MM.1S (cell line): Measurements from ENCODE around the gene SCGB3A2.
"Not testable (repeated sequence)": the region's sequence is repeated elsewhere in the genome, so short reads cannot be mapped to it uniquely, and the experiment has no call there.

Experiments used
- DNase-seq: peaks from one replicate; pipeline ENCODE4 v3.0.0-alpha.2; 2015
- H2AFZ ChIP-seq: fragments of 300-600 bp; sonication (generic); 2 replicates; pipeline ENCODE4 v1.6.0; 2016; ENCODE audit warnings: antibody characterized with exemption, low read length
- H3F3A ChIP-seq: fragments of 300-600 bp; sonication (generic); 2 replicates; pipeline ENCODE4 v1.6.1; 2016; ENCODE audit warnings: mild to moderate bottlenecking, antibody characterized with exemption, low read length, moderate library complexity, mixed read lengths; ENCODE audit not compliant: insufficient read depth
- H3K27ac ChIP-seq: fragments of 300-600 bp; sonication (generic); 2 replicates; pipeline ENCODE4 v1.5.1; 2016; ENCODE audit warnings: mild to moderate bottlenecking, low read length
- H3K27me3 ChIP-seq: fragments of 300-600 bp; sonication (generic); replicated peaks from 2 replicates; pipeline ENCODE4 v1.6.0; 2016; ENCODE audit warnings: low read length; ENCODE audit not compliant: insufficient read depth
- H3K36me3 ChIP-seq: fragments of 300-600 bp; sonication (generic); replicated peaks from 2 replicates; pipeline ENCODE4 v1.6.1; 2016; ENCODE audit warnings: mild to moderate bottlenecking, low read length, mixed read lengths; ENCODE audit not compliant: insufficient read depth
- H3K4me1 ChIP-seq: fragments of 300-600 bp; sonication (generic); 2 replicates; pipeline ENCODE4 v1.6.1; 2016; ENCODE audit warnings: low read length, mixed read lengths
- H3K4me2 ChIP-seq: fragments of 300-600 bp; sonication (generic); 2 replicates; pipeline ENCODE4 v1.6.0; 2016; ENCODE audit warnings: low read depth, low read length
- H3K4me3 ChIP-seq: fragments of 300-600 bp; sonication (generic); 2 replicates; pipeline ENCODE4 v1.5.1; 2016; ENCODE audit warnings: low read length, mixed read lengths
- H3K79me2 ChIP-seq: fragments of 300-600 bp; sonication (generic); 2 replicates; pipeline ENCODE4 v1.6.1; 2016; ENCODE audit warnings: mixed run types, low read length, mixed read lengths
- H3K9ac ChIP-seq: fragments of 300-600 bp; sonication (generic); 2 replicates; pipeline ENCODE4 v1.6.1; 2016; ENCODE audit warnings: low read length, mixed read lengths
- H3K9me2 ChIP-seq: fragments of 300-600 bp; sonication (generic); replicated peaks from 2 replicates; pipeline ENCODE4 v1.6.1; 2016; ENCODE audit warnings: mild to moderate bottlenecking, low read length, mixed read lengths; ENCODE audit not compliant: insufficient read depth
- H3K9me3 ChIP-seq: fragments of 300-600 bp; sonication (generic); replicated peaks from 2 replicates; pipeline ENCODE4 v1.6.1; 2016; ENCODE audit warnings: mild to moderate bottlenecking, low read length, mixed read lengths; ENCODE audit not compliant: insufficient read depth
- H4K20me1 ChIP-seq: fragments of 300-600 bp; sonication (generic); 2 replicates; pipeline ENCODE4 v1.6.1; 2016; ENCODE audit warnings: mild to moderate bottlenecking, low read length, moderate library complexity, mixed read lengths; ENCODE audit not compliant: insufficient read depth
- EZH2 ChIP-seq: fragments of 300-600 bp; sonication (generic); optimal IDR thresholded peaks from 2 replicates; pipeline ENCODE3; 2017; ENCODE audit warnings: low read depth, mild to moderate bottlenecking, antibody characterized with exemption, low read length, mixed read lengths
- EZH2phosphoT487 ChIP-seq: fragments of 300-600 bp; sonication (generic); IDR thresholded peaks from 2 replicates; pipeline ENCODE4 v1.6.1; 2018; ENCODE audit warnings: antibody characterized with exemption, low read length
- TF ChIP-seq, protein P1 (sequence below): fragments of 300-600 bp; sonication (generic); IDR thresholded peaks from 2 replicates; pipeline ENCODE4 v1.5.1; 2016; ENCODE audit warnings: antibody characterized with exemption, low read length, mixed read lengths

SCGB3A2 gene

DNA sequence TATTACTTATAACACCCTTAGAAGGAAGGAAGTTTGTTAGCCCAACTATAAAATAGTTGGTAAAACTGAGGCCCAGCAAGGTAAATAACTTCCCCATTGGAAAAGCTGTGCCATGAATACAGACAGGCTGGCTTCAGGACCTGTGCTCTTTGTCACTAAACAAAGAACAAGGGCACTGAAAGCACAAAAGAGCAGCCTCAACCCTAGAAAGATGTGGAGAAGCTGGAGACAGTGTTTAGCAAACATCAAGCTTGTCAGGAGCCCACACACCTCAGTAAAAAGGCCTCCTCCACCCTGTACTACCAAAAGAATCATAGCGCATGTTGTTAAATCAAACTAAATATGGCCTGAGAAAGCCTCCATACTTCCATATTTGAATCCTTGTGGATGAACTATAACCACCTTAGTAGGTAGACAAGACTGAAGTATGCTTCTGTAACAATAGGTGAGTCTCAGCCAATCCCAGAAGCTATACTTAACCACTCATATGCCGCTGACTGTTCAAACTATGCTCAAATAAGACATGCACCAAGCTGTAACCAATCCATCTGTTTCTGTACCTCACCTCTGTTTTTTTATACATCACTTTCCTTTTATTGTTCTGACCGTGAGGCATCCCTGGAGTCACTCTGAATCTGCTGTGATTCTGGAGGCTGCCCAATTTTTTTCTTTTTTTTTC lies 18.4 kb upstream of the SCGB3A2 start:
- no peaks in the 10 kb centered on the region for H3K9me2 ChIP-seq
- H3K27ac ChIP-seq, result no peak overlapping the region
- TF ChIP-seq EZH2phosphoT487 (no peak), EZH2 (no peak)
- TF ChIP-seq, protein P1, sequence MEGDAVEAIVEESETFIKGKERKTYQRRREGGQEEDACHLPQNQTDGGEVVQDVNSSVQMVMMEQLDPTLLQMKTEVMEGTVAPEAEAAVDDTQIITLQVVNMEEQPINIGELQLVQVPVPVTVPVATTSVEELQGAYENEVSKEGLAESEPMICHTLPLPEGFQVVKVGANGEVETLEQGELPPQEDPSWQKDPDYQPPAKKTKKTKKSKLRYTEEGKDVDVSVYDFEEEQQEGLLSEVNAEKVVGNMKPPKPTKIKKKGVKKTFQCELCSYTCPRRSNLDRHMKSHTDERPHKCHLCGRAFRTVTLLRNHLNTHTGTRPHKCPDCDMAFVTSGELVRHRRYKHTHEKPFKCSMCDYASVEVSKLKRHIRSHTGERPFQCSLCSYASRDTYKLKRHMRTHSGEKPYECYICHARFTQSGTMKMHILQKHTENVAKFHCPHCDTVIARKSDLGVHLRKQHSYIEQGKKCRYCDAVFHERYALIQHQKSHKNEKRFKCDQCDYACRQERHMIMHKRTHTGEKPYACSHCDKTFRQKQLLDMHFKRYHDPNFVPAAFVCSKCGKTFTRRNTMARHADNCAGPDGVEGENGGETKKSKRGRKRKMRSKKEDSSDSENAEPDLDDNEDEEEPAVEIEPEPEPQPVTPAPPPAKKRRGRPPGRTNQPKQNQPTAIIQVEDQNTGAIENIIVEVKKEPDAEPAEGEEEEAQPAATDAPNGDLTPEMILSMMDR, result no peak
- no peak overlapping the region for H3K9ac ChIP-seq
- H3K36me3 ChIP-seq, result no peaks in the 10 kb centered on the region
- no peaks in the 10 kb centered on the region for H3K9me3 ChIP-seq
- no peak overlapping the region for H3K4me3 ChIP-seq
- no peak overlapping the region for H2AFZ ChIP-seq
- peaks cover 9% of the 10 kb centered on the region for H3K4me1 ChIP-seq
- H3K79me2 ChIP-seq, result no peaks in the 10 kb centered on the region
- H4K20me1 ChIP-seq, result no peaks in the 10 kb centered on the region
- H3F3A ChIP-seq, result no peaks in the 10 kb centered on the region
- no peaks in the 10 kb centered on the region for H3K27me3 ChIP-seq
- no peak for DNase-seq
- H3K4me2 ChIP-seq, result no peak overlapping the region

DNA sequence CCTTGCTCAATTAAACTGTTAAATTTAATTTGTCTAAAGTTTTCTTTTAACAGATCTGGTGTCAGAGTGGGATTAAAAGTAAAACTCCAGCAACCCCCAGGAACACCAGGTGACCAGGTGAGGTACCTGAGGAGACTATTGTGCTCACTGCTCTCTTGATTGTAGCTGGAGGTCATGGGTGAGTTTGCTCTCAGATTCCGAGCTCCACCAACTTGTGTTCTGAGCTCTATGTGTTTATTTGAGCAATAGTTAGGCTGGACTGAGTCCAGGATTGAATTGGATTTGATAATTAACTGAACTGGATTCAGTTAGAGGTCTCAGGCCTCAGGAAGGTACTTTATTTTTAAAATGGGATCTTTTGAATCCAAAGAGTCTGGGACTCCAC lies 17.9 kb upstream of the SCGB3A2 start:
- H3K4me3 ChIP-seq, result no peak overlapping the region
- H3K9me3 ChIP-seq, result no peaks in the 10 kb centered on the region
- H3K9me2 ChIP-seq, result no peaks in the 10 kb centered on the region
- TF ChIP-seq EZH2phosphoT487, result no peak
- TF ChIP-seq EZH2, result no peak
- H3K4me2 ChIP-seq, result no peak overlapping the region
- peaks cover 5% of the 10 kb centered on the region for H3K4me1 ChIP-seq
- no peaks in the 10 kb centered on the region for H3K36me3 ChIP-seq
- no peaks in the 10 kb centered on the region for H3F3A ChIP-seq
- H2AFZ ChIP-seq, result no peak overlapping the region
- H3K9ac ChIP-seq, result no peak overlapping the region
- no peaks in the 10 kb centered on the region for H4K20me1 ChIP-seq
- H3K27me3 ChIP-seq, result no peaks in the 10 kb centered on the region
- DNase-seq, result no peak
- H3K79me2 ChIP-seq, result no peaks in the 10 kb centered on the region
- no peak overlapping the region for H3K27ac ChIP-seq

DNA sequence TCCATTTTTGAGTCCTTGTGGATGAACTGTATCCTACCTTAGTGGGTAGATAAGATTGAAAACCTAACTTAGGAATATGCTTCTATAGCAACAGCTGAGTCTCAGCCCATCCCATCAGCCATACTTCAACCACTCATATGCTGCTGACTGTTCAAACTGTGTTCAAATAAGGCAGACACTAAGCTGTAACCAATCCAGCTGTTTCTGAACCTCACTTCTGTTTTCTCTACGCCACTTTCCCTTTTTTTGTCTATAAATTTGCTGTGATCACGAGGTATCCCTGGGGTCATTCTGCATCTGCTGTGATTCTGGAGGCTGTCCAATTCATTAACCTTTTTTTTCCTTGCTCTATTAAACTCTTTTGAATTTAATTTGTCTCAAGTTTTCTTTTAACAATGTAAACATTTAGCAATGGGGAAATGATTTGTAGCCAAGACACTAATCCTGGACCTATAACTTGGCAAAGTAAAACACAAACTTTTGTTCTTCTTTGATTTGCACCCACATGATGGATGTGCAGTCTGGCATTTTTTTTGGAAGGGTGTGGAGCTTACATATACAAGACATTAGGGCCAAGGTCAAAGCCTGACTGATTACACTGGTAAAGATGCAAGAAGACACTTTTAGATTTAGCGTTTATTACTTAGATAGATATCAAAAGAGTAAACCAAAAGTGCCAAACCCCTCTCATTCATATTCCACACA lies 14.9 kb upstream of the SCGB3A2 start:
- Histone ChIP-seq H3K79me2 (no peaks in the 10 kb centered on the region), H3K9ac (no peak overlapping the region), H3K4me1 (no peaks in the 10 kb centered on the region), H3F3A (no peaks in the 10 kb centered on the region), H3K9me3 (no peaks in the 10 kb centered on the region), H3K27ac (no peak overlapping the region), H2AFZ (no peak overlapping the region), H3K27me3 (no peaks in the 10 kb centered on the region), H3K9me2 (no peaks in the 10 kb centered on the region), H3K36me3 (no peaks in the 10 kb centered on the region), H3K4me2 (no peak overlapping the region), H4K20me1 (no peaks in the 10 kb centered on the region), H3K4me3 (no peak overlapping the region)
- TF ChIP-seq EZH2phosphoT487 (no peak), EZH2 (no peak)
- TF ChIP-seq, protein P1, result no peak
- no peak for DNase-seq

DNA sequence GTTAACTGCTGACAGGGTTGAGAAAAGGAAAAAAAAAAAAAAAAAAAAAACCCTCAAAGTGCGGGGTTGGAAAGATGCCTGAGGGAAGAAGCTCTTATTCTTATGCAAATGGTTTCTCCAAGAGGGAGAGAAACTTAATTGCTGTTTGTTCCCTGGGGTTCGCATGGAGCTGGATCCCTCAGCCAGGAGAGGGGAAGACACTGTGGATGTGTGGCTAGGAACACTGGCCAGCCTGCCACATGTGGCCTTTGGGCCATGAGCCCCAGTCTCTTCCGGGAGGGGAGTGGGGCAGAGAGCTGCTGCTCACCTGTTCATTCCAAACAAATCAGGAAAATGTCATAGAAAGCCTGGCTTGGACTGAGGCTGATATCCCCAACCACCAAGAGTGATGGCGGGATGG lies 9.4 kb upstream of the SCGB3A2 start:
- H3F3A ChIP-seq, result no peaks in the 10 kb centered on the region
- no peak overlapping the region for H3K4me3 ChIP-seq
- H3K9ac ChIP-seq, result no peak overlapping the region
- no peak overlapping the region for H2AFZ ChIP-seq
- H3K9me2 ChIP-seq, result no peaks in the 10 kb centered on the region
- H4K20me1 ChIP-seq, result no peaks in the 10 kb centered on the region
- H3K4me1 ChIP-seq, result no peaks in the 10 kb centered on the region
- no peaks in the 10 kb centered on the region for H3K9me3 ChIP-seq
- no peaks in the 10 kb centered on the region for H3K27me3 ChIP-seq
- no peak overlapping the region for H3K4me2 ChIP-seq
- DNase-seq, result no peak
- H3K36me3 ChIP-seq, result no peaks in the 10 kb centered on the region
- no peaks in the 10 kb centered on the region for H3K79me2 ChIP-seq
- H3K27ac ChIP-seq, result no peak overlapping the region
- TF ChIP-seq EZH2 (no peak), EZH2phosphoT487 (no peak)

DNA sequence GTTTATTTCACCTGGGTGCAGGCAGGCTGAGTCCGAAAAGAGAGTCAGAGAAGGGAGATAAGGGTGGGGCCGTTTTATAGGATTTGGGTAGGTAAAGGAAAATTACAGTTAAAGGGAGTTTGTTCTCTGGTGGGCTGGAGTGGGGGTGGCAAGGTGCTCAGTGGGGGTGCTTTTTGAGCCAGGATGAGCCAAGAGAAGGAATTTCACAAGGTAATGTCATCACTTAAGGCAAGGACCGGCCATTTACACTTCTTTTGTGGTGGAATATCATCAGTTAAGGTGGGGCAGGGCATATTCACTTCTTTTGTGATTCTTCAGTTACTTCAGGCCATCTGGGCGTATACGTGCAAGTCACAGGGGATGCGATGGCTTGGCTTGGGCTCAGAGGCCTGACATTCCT lies 8.6 kb upstream of the SCGB3A2 start:
- H2AFZ ChIP-seq, H3F3A ChIP-seq, H3K79me2 ChIP-seq, H3K9me2 ChIP-seq, H3K9ac ChIP-seq, H4K20me1 ChIP-seq, H3K27ac ChIP-seq, H3K27me3 ChIP-seq, H3K36me3 ChIP-seq, DNase-seq, H3K9me3 ChIP-seq, H3K4me3 ChIP-seq, H3K4me1 ChIP-seq, H3K4me2 ChIP-seq: not testable (repeated sequence)

DNA sequence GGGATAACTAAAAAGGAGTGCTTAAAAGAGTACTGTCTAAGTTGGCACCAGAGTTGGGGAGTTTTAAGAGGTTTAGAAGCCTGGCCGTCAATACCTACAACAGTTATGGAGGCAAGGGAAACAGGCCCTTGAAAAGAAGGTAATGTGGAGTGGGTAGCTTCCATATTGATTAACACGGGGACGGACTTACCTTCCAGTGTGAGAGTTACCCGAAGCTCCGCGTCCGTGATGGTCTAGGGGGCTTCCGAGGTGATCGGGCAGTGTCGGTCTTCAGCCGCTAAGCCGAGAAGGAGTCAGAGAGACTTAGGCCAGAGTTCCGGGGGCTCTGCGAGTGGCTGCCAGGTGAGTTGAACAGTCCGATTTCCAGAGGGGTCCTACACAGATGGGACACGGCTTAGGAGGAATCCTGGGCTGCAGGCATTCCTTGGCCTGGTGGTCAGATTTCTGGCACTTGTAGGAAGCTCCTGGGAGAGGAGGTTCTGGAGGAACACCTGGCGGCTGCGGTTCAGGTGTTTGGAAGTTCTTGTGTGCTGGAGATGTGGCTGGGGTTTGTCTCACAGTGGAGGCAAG lies 6.4 kb upstream of the SCGB3A2 start:
- not testable (repeated sequence) for H3K9ac ChIP-seq, H3K36me3 ChIP-seq, H3K4me2 ChIP-seq, H2AFZ ChIP-seq, H3K27me3 ChIP-seq, H3K79me2 ChIP-seq, H3F3A ChIP-seq, H3K9me2 ChIP-seq, H3K9me3 ChIP-seq, DNase-seq, H3K27ac ChIP-seq, H3K4me3 ChIP-seq, H3K4me1 ChIP-seq, H4K20me1 ChIP-seq
